NK-92 (cell line): ENCODE data around the gene IL3RA.
"Not testable (repeated sequence)": the region's sequence is repeated elsewhere in the genome, so short reads cannot be mapped to it uniquely, and the experiment has no call there.

Source experiments
- DNase-seq: peaks from one replicate; lab custom pipeline; 2025; ENCODE audit not compliant: unreplicated experiment; lab: John Stamatoyannopoulos, UW

IL3RA gene

GRCh38 chrX:1336331-1336943, at the start of gene IL3RA:
Gene IL3RA, plus strand, starts transcription at chrX:1336785. Its CDS starts 4,981 bp downstream, at chrX:1341766.
- DNase-seq, result no peak

GRCh38 chrX:1289535-1289934, 47.0 kb upstream of the IL3RA start:
- no peak for DNase-seq

DNA sequence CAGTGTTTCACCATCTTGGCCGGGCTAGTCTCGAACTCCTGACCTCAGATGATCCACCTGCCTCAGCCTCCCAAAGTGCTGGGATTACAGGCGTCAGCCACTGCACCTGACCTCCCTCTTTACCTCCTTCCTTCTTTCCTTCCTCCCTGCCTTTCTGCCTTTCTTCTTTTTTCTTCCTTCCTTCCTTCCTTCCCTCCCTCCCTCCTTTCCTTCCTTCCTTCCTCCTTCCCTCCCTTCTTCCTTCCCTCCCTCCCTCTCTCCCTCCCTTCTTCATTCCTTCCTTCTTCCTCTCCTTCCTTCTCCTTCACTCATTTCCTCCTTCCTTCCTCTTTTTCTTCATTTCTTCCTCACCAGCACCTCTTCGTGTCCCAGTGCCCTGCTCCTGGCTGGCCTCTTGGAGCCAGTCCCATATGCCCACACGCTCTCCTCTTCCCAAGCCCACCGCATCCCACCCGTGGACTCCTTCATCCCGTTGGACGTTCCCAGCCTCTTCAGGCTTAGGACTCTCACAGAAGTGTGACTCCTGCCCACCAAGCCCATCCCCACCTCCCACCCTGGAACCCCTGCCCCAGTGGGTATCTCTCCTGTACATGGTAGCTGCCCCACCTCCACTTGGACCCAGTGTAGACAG, 45.4 kb upstream of the IL3RA start:
- DNase-seq, result no peak

- no peak for DNase-seq
These were observed 43.9 kb upstream of the IL3RA start for GRCh38 chrX:1292575-1293290.

DNA sequence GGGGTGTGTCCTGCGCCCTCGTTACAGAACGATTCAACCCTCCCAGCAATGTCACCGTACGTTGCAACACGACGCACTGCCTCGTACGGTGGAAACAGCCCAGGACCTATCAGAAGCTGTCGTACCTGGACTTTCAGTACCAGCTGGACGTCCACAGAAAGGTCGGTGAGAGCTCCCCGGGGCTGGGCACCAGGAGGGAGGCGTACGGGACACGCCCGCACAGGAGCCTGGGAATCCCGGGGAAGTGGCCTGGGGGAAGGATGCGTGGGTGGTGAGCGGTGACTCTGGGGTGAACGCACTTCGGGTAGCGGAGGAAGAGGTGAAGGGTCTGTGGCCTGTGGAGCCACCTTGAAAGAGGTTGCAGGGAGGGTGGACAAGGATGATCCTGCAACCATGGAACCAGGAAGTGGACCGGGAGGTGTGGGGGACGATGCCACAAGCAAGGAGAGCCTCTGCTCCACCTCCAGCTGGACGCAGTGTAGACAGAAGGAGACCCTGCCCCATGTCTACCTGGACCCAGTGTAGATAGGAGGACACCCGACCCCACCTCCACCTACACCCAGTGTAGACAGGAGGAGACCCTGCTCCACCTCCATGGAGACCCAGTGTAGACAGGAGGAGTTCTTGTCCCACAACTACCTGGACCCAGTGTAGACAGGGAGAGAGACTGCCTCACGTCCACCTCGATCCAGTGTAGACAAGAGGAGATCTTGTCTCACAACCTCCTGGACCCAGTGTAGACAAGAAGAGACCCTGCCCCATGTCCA, 42.1 kb upstream of the IL3RA start:
- no peak for DNase-seq

DNA sequence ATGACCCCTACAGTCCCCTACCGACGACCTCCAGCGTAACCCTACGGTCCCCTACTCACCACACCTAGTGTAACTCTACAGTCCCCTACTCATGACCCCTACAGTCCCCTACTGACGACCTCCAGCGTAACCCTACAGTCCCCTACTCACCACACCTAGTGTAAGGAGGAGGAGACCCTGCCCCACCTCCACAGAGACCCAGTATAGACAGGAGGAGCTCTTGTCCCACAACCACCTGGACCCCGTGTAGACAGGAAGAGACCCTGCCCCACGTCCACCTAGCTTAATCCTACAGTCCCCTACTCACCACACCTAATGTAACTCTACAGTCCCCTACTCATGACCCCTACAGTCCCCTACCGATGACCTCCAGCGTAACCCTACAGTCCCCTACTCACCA, 41.0 kb upstream of the IL3RA start:
- DNase-seq, result no peak

- DNase-seq, result not testable (repeated sequence)
These were observed 39.0 kb upstream of the IL3RA start for GRCh38 chrX:1297591-1297990.

- no peak for DNase-seq
These were observed 36.1 kb upstream of the IL3RA start for GRCh38 chrX:1300449-1300848.

- no peak for DNase-seq
These were observed 31.2 kb upstream of the IL3RA start for GRCh38 chrX:1305411-1305810.

GRCh38 chrX:1306909-1307625, 29.5 kb upstream of the IL3RA start:
- no peak for DNase-seq

DNA sequence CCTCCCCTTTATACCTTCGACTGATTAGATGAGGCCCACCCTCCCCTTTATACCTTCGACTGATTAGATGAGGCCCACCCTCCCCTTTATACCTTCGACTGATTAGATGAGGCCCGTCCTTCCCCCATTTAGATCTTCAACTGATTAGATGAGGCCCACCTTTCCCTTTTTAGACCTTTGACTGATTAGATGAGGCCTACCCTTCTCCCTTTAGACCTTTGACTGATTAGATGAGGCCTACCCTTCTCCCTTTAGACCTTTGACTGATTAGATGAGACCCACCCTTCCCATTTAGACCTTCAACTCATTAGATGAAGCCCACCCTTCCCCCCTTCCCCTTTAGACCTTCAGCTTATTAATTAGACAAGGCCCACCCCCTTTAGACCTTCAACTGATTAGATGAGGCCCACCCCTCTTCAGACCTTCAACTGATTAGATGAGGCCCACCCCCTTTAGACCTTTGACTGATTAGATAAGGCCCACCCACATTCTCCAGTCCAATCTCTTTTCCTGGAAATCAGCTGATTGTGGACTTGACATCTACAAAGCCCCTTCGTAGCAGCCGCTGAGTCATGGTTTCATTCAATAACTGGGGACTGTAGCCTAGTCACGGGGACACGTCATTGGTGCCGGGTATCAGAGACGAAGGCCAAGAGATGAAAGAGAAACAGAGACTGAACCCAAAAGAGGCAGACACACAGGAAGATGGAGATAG, 28.8 kb upstream of the IL3RA start:
- no peak for DNase-seq

GRCh38 chrX:1308476-1308875, 28.1 kb upstream of the IL3RA start:
- no peak for DNase-seq

DNA sequence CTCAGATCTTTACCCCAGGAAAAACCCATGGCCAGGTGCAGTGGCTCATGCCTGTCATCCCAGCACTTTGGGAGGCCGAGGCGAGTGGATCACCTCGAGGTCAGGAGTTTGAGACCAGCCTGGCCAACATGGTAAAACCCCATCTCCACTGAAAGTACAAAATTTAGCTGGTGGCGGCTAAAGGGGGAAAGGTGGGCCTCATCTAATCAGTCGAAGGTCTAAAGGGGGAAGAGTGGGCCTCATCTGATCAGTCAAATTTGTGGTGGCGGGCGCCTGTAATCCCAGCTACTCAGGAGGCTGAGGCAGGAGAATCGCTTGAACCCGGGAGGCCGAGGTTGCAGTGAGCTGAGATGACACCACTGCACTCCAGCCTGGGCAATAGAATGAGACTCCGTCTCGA, 27.7 kb upstream of the IL3RA start:
- DNase-seq, result not testable (repeated sequence)

DNA sequence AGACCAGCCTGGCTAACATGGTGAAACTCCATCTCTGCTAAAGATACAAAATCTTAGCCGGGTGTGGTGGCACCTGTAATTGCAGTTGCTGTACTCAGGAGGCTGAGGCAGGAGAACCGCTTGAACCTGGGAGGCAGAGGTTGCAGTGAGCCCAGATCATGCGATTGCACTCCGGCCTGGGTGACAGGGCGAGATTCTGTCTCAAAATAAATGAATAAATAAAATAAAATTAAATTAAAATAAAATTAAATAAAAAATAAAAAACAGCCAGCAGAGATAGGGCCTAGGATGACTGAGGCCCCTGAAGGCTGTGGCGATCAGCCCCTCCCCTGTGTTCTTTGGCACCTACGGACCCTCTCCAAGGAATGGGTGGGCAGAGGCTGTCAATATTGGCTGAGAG, 22.8 kb upstream of the IL3RA start:
- no peak for DNase-seq

- no peak for DNase-seq
These were observed 20.1 kb upstream of the IL3RA start for GRCh38 chrX:1316527-1316926.

- no peak for DNase-seq
These were observed 14.9 kb upstream of the IL3RA start for GRCh38 chrX:1321674-1322073.

DNA sequence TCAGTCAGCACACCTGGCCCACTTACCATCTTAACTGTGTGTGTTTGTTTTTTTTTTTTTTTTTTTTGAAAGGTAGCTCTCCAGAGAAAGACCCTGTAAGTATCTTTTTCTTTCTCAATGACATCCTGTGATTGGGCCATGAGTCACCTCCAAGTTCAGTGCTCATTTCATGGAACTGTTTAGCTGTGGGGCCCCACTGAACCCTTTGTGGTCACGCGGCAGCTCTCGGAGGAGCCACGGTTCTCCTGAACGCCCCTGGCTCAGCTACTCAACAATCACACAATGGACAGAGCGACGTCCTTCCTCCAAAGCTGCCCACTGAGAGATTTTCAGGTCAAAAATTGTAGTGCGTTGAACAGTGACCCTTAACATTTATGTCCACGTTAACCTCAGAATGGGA, 14.2 kb upstream of the IL3RA start:
- DNase-seq, result no peak

- DNase-seq, result no peak
These were observed 13.3 kb upstream of the IL3RA start for GRCh38 chrX:1323315-1323714.

GRCh38 chrX:1325515-1326116, 11.0 kb upstream of the IL3RA start:
- peak; percentile 1 for DNase-seq
